Body of pancreas (tissue), 4 donors: ENCODE data around the gene SLC26A5. TPM values are rescaled to one million over a fixed set of nuclear protein-coding genes. Genes with fewer than 3 reads are reported as not detected.
A peak's percentile ranks its signal among the peaks of the same experiment; 100 is the strongest.

Experiments used
- ATAC-seq: fragments of 150-250 bp; one replicate; pipeline ENCODE4 v1.9.1; 2016
- DNase-seq, 4 donors: peaks; one replicate each; pipeline ENCODE4 v3.0.0-alpha.2; 2019
- H3K27ac ChIP-seq, 4 donors: fragments of 200-600 bp; sonication (generic); 1 replicate in 3 of 4; 2 replicates in 1 of 4; pipeline versions ENCODE4 v1.5.1 to v1.6.1; 2016 to 2019; ENCODE audit warnings: mild to moderate bottlenecking in 1 of 4, mixed read lengths in 1 of 4, moderate library complexity in 1 of 4
- H3K27me3 ChIP-seq, 2 donors: fragments of 200-600 bp; sonication (generic); one replicate each; pipeline ENCODE4 v1.6.0; 2016; ENCODE audit warnings: mild to moderate bottlenecking in 1 of 2
- H3K36me3 ChIP-seq, 2 donors: fragments of 200-600 bp; sonication (generic); replicated peaks in 1 of 2; 2 replicates each; pipeline ENCODE4 v1.5.1; 2016; ENCODE audit warnings: low read depth in 2 of 2; ENCODE audit not compliant: insufficient read depth in 1 of 2
- H3K4me1 ChIP-seq: fragments of 200-600 bp; sonication (generic); one replicate; pipeline ENCODE4 v1.6.0; 2016
- H3K4me3 ChIP-seq, 2 donors: fragments of 200-600 bp; sonication (generic); 1 replicate in 1 of 2; 2 replicates in 1 of 2; pipeline ENCODE4 v1.5.1; 2016 to 2019
- H3K9me3 ChIP-seq, 3 donors: fragments of 200-600 bp; sonication (generic); 1 replicate in 2 of 3; 2 replicates in 1 of 3; pipeline ENCODE4 v1.5.1; 2016
- CTCF ChIP-seq, 7 experiments: fragments of 450-650 bp in 4 of 7; fragments of 200-600 bp in 3 of 7; sonication (generic) in 3 of 7; IDR thresholded peaks; one replicate each; pipeline ENCODE4 v1.5.1; 2016 to 2019; ENCODE audit warnings: antibody characterized with exemption in 7 of 7
- POLR2A ChIP-seq, 3 donors: fragments of 450-650 bp; IDR thresholded peaks; one replicate each; pipeline ENCODE4 v1.6.1; 2016; ENCODE audit warnings: antibody characterized with exemption in 3 of 3, mild to moderate bottlenecking in 2 of 3
- WGBS, 2 donors: methylation state at CpG; one replicate each; pipeline ENCODE4 v1.1.5; 2017; 5-methylcytosine and 5-hydroxymethylcytosine counted together
- intact Hi-C: fragments of 100-400 bp; cut with DNase I; formaldehyde crosslinking; loops from one replicate; pipeline ENCODE4 v1.15.1; 2023
- total RNA-seq, 2 donors: library from RNA; depleted of rRNA; stranded (reverse); fragments of >200 nt; gene quantifications; one replicate each; pipeline ENCODE4 v1.1.0, GENCODE V29; 2016

SLC26A5 gene
- total RNA-seq, 2 donors from 2014 or later = not detected

GRCh38 chr7:103347507-103348267, 98.3 kb downstream of the SLC26A5 start, which contains the start of gene PSMC2:
TSS of gene PSMC2 (plus strand) at chr7:103347643. CDS start at chr7:103347712, 69 bp downstream.
- Histone ChIP-seq H3K4me1 (peaks cover 47% of the 10 kb centered on the region), H3K27ac (peak within 1 kb of the TSS; percentile 66 to 85 (median 79)), H3K4me3 (peak within 1 kb of the TSS; percentile 68 to 84), H3K27me3 (no peaks in the 10 kb centered on the region), H3K9me3 (no peaks in the 10 kb centered on the region), H3K36me3 (no peaks in the 10 kb centered on the region)
- WGBS, 2 donors = 0 to 1% methylated on average over 24 to 25 of the region's 25 CpGs
- intact Hi-C loops = no loop called here
- peak; percentile 79 for ATAC-seq
- peak; percentile 76 to 89 (median 84) for DNase-seq
- no peak for TF ChIP-seq CTCF (IDR thresholded peaks at IDR 0.05)
- TF ChIP-seq POLR2A (IDR thresholded peaks at IDR 0.05) = peak in 2 of 3 donors; percentile 54 to 61

GRCh38 chr7:103346396-103346795, 99.6 kb downstream of the SLC26A5 start:
- Histone ChIP-seq H3K9me3 (no peaks in the 10 kb centered on the region), H3K36me3 (no peaks in the 10 kb centered on the region), H3K27me3 (no peaks in the 10 kb centered on the region), H3K4me1 (peaks cover 47% of the 10 kb centered on the region), H3K27ac (no peak overlapping the region), H3K4me3 (no peak overlapping the region)
- 79 to 80% methylated on average over 5 of the region's 5 CpGs for WGBS, 2 donors
- DNase-seq = no peak
- ATAC-seq = no peak
- TF ChIP-seq CTCF (IDR thresholded peaks at IDR 0.05) (no peak), POLR2A (IDR thresholded peaks at IDR 0.05) (no peak)
- intact Hi-C loops = no loop called here

GRCh38 chr7:103344453-103345149, 101.4 kb downstream of the SLC26A5 start, which contains the start of gene DNAJC2:
TSS of gene DNAJC2 (minus strand) at chr7:103344767. CDS start at chr7:103344622, 145 bp downstream.
- Histone ChIP-seq H3K27ac (peak within 1 kb of the TSS; percentile 61 to 88 (median 78)), H3K4me1 (peaks cover 34% of the 10 kb centered on the region), H3K36me3 (no peaks in the 10 kb centered on the region), H3K27me3 (no peaks in the 10 kb centered on the region), H3K9me3 (no peaks in the 10 kb centered on the region), H3K4me3 (peak within 1 kb of the TSS; percentile 87 to 97)
- peak; percentile 95 for ATAC-seq
- WGBS, 2 donors = 4 to 5% methylated on average over 28 to 43 of the region's 43 CpGs
- TF ChIP-seq POLR2A (IDR thresholded peaks at IDR 0.05) = peak; percentile 63 to 89 (median 85)
- TF ChIP-seq CTCF (IDR thresholded peaks at IDR 0.05) = no peak
- peak; percentile 87 to 92 (median 90) for DNase-seq
- intact Hi-C loops = no loop called here

DNA sequence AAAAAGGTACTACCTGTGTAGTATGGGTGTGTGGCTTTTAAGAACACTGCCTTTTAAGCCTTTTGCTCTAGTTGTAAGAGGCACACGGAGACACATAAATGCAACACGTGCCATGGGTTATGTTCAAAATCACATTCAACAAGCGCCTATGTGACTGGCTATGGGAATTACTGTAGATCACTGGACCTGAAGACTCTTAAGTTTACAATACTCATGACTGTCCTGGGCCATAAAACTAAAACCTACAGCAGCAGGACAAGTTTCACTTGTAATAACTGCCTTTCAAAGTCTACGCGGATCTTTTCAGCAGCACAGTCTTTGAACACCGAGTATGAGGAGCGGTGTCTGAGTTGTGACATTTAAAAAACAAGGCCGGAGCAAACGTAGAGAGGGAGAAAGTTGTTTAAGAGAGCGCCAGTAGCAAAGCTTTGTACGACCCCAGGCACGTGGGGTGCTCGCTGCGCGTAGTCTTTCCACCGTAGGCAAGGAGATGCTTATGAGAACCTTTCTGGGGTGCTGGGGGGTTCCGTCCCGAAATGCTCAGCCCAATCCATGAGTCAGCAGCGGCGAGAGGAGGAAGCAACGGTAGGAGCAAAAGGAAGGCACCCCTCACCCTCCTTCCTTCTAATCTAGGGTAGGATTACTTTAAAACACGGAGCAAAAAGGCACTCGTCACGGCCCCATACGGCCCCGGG, 102.1 kb downstream of the SLC26A5 start:
- WGBS, 2 donors = 1 to 2% methylated on average over 26 of the region's 26 CpGs
- intact Hi-C loops = no loop called here
- TF ChIP-seq CTCF (IDR thresholded peaks at IDR 0.05) (no peak), POLR2A (IDR thresholded peaks at IDR 0.05) (no peak)
- Histone ChIP-seq H3K4me1 (peaks cover 27% of the 10 kb centered on the region), H3K36me3 (peaks cover 0 to 3% of the 10 kb centered on the region in 2 donors), H3K27ac (peak overlapping the region in 3 of 4 donors; percentile 61 to 88 (median 84)), H3K27me3 (no peaks in the 10 kb centered on the region), H3K9me3 (no peaks in the 10 kb centered on the region), H3K4me3 (peak overlapping the region; percentile 87 to 97)
- DNase-seq (peak; percentile 16 to 38 (median 33)), ATAC-seq (peak; percentile 30)
